GM12874 (cell line): ENCODE data around the gene WHRN.

Source experiments
- TF ChIP-seq, protein P1 (sequence below): IDR thresholded peaks from 2 replicates; pipeline ENCODE4 v1.5.1; 2011; ENCODE audit warnings: low read depth, mild to moderate bottlenecking, control low read depth, low read length, moderate library complexity; ENCODE audit not compliant: insufficient read depth

The WHRN gene

DNA sequence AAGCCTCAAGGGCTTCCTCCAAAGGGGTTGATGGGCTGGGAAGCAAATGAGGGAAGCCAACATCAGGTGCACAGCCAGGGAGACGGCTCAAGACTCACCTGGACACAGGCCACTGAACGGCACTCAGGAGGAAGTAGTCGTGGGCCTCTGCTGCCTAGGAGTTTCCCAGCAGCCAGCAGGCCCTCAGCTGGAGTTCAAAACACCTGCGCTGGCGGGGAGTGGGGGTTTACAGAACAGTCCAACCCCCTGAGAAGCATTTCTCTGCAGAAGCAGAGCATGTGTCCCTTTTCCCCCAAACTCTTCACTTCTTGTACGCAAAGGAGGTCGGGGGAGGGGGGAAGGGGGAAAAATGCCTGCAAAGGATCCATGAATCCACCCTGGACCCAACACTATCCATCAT lies 2.3 kb downstream of the WHRN start:
- TF ChIP-seq, protein P1, sequence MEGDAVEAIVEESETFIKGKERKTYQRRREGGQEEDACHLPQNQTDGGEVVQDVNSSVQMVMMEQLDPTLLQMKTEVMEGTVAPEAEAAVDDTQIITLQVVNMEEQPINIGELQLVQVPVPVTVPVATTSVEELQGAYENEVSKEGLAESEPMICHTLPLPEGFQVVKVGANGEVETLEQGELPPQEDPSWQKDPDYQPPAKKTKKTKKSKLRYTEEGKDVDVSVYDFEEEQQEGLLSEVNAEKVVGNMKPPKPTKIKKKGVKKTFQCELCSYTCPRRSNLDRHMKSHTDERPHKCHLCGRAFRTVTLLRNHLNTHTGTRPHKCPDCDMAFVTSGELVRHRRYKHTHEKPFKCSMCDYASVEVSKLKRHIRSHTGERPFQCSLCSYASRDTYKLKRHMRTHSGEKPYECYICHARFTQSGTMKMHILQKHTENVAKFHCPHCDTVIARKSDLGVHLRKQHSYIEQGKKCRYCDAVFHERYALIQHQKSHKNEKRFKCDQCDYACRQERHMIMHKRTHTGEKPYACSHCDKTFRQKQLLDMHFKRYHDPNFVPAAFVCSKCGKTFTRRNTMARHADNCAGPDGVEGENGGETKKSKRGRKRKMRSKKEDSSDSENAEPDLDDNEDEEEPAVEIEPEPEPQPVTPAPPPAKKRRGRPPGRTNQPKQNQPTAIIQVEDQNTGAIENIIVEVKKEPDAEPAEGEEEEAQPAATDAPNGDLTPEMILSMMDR: no peak

DNA sequence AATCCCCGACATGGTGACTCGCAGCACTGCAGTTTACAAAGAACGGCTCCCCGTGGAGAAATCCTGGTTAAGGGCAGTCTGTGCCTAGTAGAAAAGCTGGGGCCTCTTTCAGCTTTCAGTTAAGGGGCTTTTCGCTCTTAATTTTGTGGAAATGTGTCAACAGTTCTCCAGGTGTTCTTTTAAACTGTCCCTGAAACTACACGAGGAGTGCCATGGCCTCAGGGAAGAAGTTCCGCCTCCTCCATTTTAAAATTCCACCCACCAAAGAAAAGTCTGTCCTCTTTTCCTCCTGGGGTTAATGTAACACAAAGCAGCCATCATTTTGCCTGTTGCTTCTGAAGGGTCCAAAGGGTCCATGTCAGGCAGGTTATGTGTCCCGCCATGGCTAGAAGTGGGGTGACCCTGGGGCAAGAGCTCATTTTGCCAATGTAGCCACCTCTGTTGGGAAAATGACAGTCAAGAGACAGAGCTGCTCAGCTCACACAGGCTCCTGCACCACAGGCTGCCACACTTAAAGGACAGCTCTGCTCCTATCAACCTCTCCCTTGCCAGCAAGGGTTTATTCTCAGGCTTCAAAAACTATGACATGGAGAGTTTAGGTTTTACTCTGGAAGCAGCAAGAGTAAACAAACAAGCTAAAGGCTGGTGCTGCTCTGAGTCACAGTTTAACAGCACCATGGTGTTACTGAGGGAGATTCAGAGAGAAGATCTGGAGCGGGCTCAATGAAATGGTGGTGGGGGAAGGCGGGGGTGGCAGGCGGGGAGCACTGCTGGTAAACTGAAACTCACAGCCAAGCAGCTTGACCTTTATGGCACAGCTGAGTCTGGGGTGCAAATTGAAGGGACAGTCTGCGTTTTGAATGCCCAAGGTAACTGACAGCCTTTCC lies 3.2 kb downstream of the WHRN start:
- TF ChIP-seq, protein P1: no peak

DNA sequence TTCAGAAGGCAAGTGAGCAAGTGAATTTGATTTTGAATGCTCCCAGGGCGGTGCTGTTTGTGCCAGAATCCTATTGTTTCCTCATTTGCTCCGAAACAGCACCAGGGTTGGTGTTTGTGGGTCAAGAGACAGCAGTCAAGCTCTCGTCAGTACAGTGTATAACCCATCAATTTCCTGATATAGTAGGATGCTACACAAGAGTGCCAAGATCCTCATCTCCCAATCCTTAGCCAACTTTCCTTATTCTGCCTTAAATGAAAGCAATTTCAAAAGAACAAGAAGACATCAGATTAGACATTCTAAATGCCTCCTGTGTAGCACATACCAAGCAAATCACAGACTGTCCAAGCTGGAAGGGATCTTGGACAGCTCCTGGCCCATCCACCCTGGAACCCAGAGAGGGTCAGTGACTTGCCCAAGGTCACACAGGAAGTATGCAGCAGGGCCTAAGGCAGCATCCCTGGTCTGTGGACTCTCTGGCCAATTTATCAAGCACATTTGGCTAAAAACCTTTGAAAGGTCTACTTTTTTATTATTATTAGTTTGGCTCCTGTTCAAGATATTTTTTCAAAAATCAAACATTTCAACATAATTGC lies 4.5 kb downstream of the WHRN start:
- TF ChIP-seq, protein P1: no peak

DNA sequence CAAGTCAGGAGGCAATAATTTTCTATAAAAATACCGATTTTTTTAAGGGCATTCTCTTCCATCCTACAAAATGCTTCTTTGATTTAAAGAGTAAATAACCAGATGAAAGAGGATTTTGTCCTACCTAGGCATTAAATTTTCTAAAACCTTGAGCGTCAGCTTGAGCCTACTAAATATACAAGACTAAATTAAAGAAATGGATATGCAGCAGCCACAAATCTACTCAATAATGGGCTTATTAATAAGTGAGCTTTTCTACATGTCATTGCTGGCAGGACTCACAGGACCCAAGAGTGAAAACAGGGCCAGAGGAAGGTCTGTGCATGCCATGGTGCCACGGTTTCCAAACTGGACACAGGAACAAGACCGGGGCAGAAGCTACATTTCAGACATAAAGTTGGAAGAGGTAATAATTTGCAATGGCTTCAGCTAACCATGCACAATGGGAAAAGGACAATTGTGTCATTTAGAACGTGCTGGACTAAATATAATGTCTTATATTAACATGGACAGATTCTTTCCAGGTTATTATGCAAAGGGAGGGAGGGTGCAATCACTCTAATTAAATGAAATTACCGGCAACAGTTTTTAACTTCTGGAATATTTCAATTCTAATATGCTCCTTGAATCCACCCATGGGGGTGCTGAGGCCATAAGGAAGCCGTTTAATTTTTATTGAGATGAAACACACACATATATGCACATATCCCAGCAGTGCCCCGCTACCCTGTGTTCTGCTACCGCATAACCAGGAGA lies 5.2 kb downstream of the WHRN start:
- TF ChIP-seq, protein P1: no peak

DNA sequence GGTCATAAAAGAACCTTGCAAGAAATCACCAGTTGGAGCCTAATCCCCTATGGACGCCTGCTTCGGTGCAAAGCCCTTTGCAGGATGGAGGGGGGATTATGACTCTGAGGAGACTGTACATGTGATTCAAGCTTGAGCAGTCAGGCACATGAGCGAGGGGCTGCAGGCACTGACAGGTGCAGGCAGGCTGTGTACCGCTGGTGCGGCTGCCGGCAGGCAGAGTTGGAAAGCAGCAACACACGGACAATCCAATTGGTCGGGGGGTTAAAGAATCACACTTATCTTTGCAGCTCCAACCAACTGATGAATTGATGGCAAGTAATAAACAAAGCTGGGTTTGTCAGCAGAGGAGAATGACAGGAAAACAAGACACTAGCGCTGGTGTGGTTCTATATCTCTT lies 5.7 kb downstream of the WHRN start:
- TF ChIP-seq, protein P1: no peak

DNA sequence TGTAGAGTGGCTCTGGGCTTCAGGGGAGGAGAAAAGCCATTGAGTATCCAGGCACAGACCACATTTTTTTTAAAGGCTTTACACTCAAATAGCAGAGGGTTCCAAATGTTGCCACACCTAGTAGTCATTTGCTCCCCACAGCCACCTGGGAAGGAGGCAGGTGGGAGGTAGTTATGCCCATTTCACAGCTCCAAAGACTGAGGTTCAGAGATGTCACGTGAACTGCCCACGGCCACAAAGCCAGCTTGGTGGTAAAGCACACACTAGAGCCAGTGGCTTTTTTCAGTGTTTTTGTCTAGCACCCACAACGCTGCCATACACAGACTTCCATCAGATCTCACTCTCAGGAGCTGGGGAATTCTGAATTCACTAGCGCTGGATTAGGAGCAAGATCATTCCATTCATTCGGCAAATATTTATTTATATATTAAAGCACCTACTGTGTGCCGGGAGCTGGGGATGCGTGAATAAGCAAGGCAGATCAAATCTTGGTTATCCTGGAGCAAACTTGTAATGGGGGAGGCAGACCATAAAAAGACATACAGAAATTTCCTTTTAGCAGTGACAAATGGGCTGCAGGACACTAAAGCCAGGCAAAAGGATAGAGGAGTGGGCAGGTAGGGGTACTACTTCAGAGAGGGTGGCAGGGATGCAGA lies 7.4 kb downstream of the WHRN start:
- TF ChIP-seq, protein P1: no peak

DNA sequence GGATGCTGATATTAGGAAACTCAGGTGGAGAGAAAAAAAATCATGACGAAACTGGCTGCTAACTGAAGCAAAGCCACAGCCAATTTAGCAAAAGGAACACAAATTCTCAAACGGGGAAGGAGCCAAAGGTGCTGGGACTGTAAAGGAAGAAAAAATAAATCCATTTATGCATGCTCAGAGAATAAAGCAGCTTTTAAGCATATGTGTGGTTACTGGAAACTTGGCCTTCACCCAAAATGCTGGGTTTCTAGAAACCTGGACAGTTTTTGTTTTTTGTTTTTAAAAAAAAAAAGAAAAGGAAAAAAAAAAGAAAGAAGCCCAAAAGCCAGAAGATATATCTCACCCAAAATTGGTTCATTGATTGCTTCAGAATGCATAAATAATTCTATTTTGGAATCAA lies 8.0 kb downstream of the WHRN start:
- TF ChIP-seq, protein P1: no peak
